ENCODE measurements around the gene ZNF559. TPM values are rescaled to one million over a fixed set of nuclear protein-coding genes. Genes with fewer than 3 reads are reported as not detected.

Gene ZNF559
- total RNA-seq, 1 donor, result 10.3 TPM

GRCh38 chr19:9329999-9330398, 6.0 kb downstream of the ZNF559 start:
- H3K4me3 ChIP-seq (ENCODE audit: low read length), result no peak overlapping the region
- H3K9me3 ChIP-seq (ENCODE audit: low read depth, low read length), result peaks cover 81% of the 10 kb centered on the region
- H3K27me3 ChIP-seq (ENCODE audit: insufficient read depth, low read length), result no peaks in the 10 kb centered on the region
- peaks cover 2% of the 10 kb centered on the region for H3K4me1 ChIP-seq (ENCODE audit: insufficient read depth, low read length)

- Histone ChIP-seq H3K4me1 (ENCODE audit: insufficient read depth, low read length) (no peaks in the 10 kb centered on the region), H3K27me3 (ENCODE audit: insufficient read depth, low read length) (no peaks in the 10 kb centered on the region), H3K4me3 (ENCODE audit: low read length) (no peak overlapping the region), H3K9me3 (ENCODE audit: low read depth, low read length) (peaks cover 90% of the 10 kb centered on the region)
Observed at GRCh38 chr19:9342610-9343304, 18.8 kb downstream of the ZNF559 start.

- Histone ChIP-seq H3K27me3 (ENCODE audit: insufficient read depth, low read length) (no peaks in the 10 kb centered on the region), H3K4me1 (ENCODE audit: insufficient read depth, low read length) (no peaks in the 10 kb centered on the region), H3K9me3 (ENCODE audit: low read depth, low read length) (peaks cover 92% of the 10 kb centered on the region), H3K4me3 (ENCODE audit: low read length) (no peak overlapping the region)
Observed at GRCh38 chr19:9345005-9345404, 21.0 kb downstream of the ZNF559 start.

DNA sequence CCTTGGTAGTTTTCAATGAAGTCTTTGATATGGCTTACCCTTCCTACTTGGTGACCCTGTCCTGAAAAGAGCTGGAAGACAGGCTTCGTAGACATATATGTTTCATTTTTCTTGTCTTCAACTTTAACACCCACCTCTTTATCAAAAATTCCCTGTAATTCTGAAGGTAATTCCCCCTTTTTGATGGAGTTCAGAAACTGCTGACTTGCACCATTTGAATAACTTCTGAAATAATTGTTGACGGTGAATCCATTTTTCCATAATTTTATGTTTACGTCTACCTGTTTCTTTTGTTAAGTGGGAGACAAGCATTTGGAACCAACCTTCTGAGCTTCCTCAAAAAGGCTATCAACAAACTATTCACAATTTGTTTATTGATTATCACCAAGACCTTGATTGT, 24.3 kb downstream of the ZNF559 start:
- Histone ChIP-seq H3K9me3 (ENCODE audit: low read depth, low read length) (peaks cover 81% of the 10 kb centered on the region), H3K27me3 (ENCODE audit: insufficient read depth, low read length) (no peaks in the 10 kb centered on the region), H3K4me3 (ENCODE audit: low read length) (no peak overlapping the region), H3K4me1 (ENCODE audit: insufficient read depth, low read length) (no peaks in the 10 kb centered on the region)

GRCh38 chr19:9348671-9349070, 24.7 kb downstream of the ZNF559 start:
- no peaks in the 10 kb centered on the region for H3K4me1 ChIP-seq (ENCODE audit: insufficient read depth, low read length)
- H3K4me3 ChIP-seq (ENCODE audit: low read length), result no peak overlapping the region
- H3K9me3 ChIP-seq (ENCODE audit: low read depth, low read length), result peaks cover 77% of the 10 kb centered on the region

DNA sequence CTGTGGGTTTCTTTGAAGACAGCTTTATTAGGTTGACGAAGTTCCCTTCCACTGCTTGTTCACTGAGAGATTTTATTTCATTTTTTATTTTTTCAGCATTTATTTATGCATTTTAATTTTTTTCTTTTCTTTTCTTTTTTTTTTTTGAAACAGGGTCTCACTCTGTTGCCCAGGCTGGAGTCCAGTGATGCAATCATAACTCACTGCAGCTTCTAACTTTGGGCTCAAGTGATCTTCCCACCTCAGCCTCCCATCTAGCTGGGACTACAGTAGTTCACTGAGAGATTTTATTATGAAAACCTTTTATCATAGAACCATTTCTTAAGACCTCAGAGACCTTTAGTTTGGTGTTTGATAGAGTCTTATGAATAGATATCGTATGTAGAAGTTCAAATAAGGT, 28.5 kb downstream of the ZNF559 start:
- no peaks in the 10 kb centered on the region for H3K27me3 ChIP-seq (ENCODE audit: insufficient read depth, low read length)
- H3K4me3 ChIP-seq (ENCODE audit: low read length), result no peak overlapping the region
- H3K9me3 ChIP-seq (ENCODE audit: low read depth, low read length), result peaks cover 50% of the 10 kb centered on the region
- H3K4me1 ChIP-seq (ENCODE audit: insufficient read depth, low read length), result no peaks in the 10 kb centered on the region

More at GRCh38 chr19:9348671-9349070, 24.7 kb downstream of the ZNF559 start:
- H3K27me3 ChIP-seq (ENCODE audit: insufficient read depth, low read length), result no peaks in the 10 kb centered on the region

- H3K9me3 ChIP-seq (ENCODE audit: low read depth, low read length), result peaks cover 49% of the 10 kb centered on the region
- H3K27me3 ChIP-seq (ENCODE audit: insufficient read depth, low read length), result no peaks in the 10 kb centered on the region
Observed at GRCh38 chr19:9353011-9353410, 29.0 kb downstream of the ZNF559 start.

GRCh38 chr19:9354651-9355050, 30.7 kb downstream of the ZNF559 start:
- H3K4me1 ChIP-seq (ENCODE audit: insufficient read depth, low read length), result no peaks in the 10 kb centered on the region
- H3K9me3 ChIP-seq (ENCODE audit: low read depth, low read length), result peaks cover 47% of the 10 kb centered on the region
- H3K4me3 ChIP-seq (ENCODE audit: low read length), result no peak overlapping the region
- no peaks in the 10 kb centered on the region for H3K27me3 ChIP-seq (ENCODE audit: insufficient read depth, low read length)

More at GRCh38 chr19:9353011-9353410, 29.0 kb downstream of the ZNF559 start:
- Histone ChIP-seq H3K4me3 (ENCODE audit: low read length) (no peak overlapping the region), H3K4me1 (ENCODE audit: insufficient read depth, low read length) (no peaks in the 10 kb centered on the region)

GRCh38 chr19:9362905-9363304, 38.9 kb downstream of the ZNF559 start, which contains the start of gene ZNF177:
TSS of gene ZNF177 (plus strand) at chr19:9363013. CDS start at chr19:9378312, 15,299 bp downstream.
- Histone ChIP-seq H3K9me3 (ENCODE audit: low read depth, low read length) (peaks cover 28% of the 10 kb centered on the region), H3K4me3 (ENCODE audit: low read length) (no peak within 1 kb of the TSS), H3K4me1 (ENCODE audit: insufficient read depth, low read length) (peaks cover 5% of the 10 kb centered on the region)

DNA sequence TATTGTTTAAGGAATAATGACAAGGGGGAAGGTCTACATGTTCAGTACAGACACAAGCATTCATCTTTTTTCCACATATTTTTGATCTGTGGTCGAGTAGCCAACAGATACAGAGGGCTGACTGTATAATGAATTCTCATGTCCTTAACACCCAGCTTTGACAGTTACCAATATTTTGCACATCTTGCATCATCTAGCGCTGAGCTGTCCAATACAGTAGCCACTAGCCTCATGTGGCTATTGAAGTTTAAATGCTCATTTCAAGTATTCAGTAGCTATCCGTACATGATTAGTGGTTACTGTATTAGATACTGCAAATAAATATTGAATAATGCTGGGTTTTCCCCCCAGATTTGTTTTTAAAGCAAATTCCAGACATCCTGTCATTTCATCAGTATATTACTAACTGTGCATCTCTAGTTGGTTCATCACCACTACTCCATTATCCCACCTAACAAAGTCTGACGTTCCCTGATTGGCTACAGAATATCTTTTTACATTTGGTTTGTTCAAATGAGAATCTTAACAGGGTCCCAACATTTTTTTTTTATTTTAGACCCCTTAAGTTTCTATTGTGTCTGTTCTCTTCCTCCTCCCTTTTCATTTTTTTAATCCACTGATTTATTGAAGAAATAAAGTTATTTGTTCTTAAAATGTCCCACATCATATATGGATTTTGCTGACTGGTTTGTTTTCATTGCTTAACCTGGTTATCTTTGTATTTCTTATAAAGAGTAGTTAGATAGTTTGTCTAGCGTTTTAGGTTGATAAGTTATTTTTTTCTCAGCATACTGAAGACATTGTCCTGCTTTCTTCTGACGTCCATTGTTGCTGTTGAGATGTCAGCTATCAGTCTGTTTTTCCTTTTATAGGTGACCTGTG, 47.0 kb downstream of the ZNF559 start:
- Histone ChIP-seq H3K4me3 (ENCODE audit: low read length) (no peak overlapping the region), H3K4me1 (ENCODE audit: insufficient read depth, low read length) (no peaks in the 10 kb centered on the region), H3K9me3 (ENCODE audit: low read depth, low read length) (peaks cover 82% of the 10 kb centered on the region), H3K27me3 (ENCODE audit: insufficient read depth, low read length) (no peaks in the 10 kb centered on the region)

More at GRCh38 chr19:9362905-9363304, 38.9 kb downstream of the ZNF559 start, which contains the start of gene ZNF177:
- no peaks in the 10 kb centered on the region for H3K27me3 ChIP-seq (ENCODE audit: insufficient read depth, low read length)

- Histone ChIP-seq H3K4me3 (ENCODE audit: low read length) (no peak overlapping the region), H3K9me3 (ENCODE audit: low read depth, low read length) (peaks cover 96% of the 10 kb centered on the region), H3K27me3 (ENCODE audit: insufficient read depth, low read length) (no peaks in the 10 kb centered on the region), H3K4me1 (ENCODE audit: insufficient read depth, low read length) (no peaks in the 10 kb centered on the region)
Observed at GRCh38 chr19:9381361-9381785, 57.4 kb downstream of the ZNF559 start.

Other genes with a start within 250 kb of the ZNF559 start
- gene OR1M1, start 237.1 kb upstream of the ZNF559 start, total RNA-seq, result not detected
- not detected for gene OR7G2, start 216.7 kb upstream of the ZNF559 start, total RNA-seq
- gene OR7G1, start 208.4 kb upstream of the ZNF559 start, total RNA-seq, result not detected
- gene OR7G3, start 197.2 kb upstream of the ZNF559 start, total RNA-seq, result not detected
- gene ZNF317, start 183.8 kb upstream of the ZNF559 start, total RNA-seq, result 73.1 TPM
- under 0.01 TPM for gene OR7D2, start 145.2 kb upstream of the ZNF559 start, total RNA-seq
- gene OR7D4, start 104.6 kb upstream of the ZNF559 start, total RNA-seq, result not detected
- gene OR7E24, start 73.2 kb upstream of the ZNF559 start, total RNA-seq, result not detected
- gene ZNF699, start 14.3 kb upstream of the ZNF559 start, total RNA-seq, result 22.5 TPM
- gene ZNF177, start 38.8 kb downstream of the ZNF559 start, total RNA-seq, result 0.10 TPM
- gene ZNF266, start 111.4 kb downstream of the ZNF559 start, total RNA-seq, result 31.6 TPM
- not detected for gene ZNF560, start 174.4 kb downstream of the ZNF559 start, total RNA-seq
- gene ZNF426, start 214.5 kb downstream of the ZNF559 start, total RNA-seq, result 16.7 TPM